ENCODE measurements around the gene SAMD9. TPM values are rescaled to one million over a fixed set of nuclear protein-coding genes. Genes with fewer than 3 reads are reported as not detected.

The SAMD9 gene
- total RNA-seq, 1 donor from 2014 or later: 2.8 TPM

DNA sequence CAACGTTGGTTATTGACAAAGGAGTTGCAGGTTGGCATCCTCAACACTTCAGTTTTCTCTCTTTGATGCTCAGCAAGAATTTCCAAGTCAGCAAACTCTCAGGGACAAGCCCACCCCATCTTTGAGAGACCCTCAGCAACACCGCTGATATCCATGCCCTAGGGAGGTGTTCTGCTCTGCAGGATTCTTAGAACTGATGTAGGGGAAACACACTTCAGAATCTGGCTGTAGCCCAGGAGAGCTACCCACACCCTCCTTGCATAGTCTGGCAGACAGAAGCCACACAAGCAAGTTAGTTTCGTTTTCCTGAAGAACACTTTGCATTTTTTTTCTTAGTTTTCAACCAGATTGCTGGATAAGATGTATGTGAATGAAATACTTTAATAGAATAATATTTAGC lies 29.6 kb upstream of the SAMD9 start:
- peak; percentile 18 for DNase-seq
- no peaks in the 10 kb centered on the region for H3K9me3 ChIP-seq (replicated peaks)
- H3K4me3 ChIP-seq: peak overlapping the region; percentile 67
- peaks cover 23% of the 10 kb centered on the region for H3K4me1 ChIP-seq
- TF ChIP-seq, protein P1, sequence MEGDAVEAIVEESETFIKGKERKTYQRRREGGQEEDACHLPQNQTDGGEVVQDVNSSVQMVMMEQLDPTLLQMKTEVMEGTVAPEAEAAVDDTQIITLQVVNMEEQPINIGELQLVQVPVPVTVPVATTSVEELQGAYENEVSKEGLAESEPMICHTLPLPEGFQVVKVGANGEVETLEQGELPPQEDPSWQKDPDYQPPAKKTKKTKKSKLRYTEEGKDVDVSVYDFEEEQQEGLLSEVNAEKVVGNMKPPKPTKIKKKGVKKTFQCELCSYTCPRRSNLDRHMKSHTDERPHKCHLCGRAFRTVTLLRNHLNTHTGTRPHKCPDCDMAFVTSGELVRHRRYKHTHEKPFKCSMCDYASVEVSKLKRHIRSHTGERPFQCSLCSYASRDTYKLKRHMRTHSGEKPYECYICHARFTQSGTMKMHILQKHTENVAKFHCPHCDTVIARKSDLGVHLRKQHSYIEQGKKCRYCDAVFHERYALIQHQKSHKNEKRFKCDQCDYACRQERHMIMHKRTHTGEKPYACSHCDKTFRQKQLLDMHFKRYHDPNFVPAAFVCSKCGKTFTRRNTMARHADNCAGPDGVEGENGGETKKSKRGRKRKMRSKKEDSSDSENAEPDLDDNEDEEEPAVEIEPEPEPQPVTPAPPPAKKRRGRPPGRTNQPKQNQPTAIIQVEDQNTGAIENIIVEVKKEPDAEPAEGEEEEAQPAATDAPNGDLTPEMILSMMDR (IDR thresholded peaks at IDR 0.05; ENCODE audit: borderline replicate concordance): no peak
- peak overlapping the region; percentile 68 for H3K27ac ChIP-seq (replicated peaks)
- H3K36me3 ChIP-seq: peaks cover 32% of the 10 kb centered on the region
- intact Hi-C loops (cut with micrococcal nuclease): no loop called here
- H3K27me3 ChIP-seq (ENCODE audit: low read depth): no peaks in the 10 kb centered on the region

DNA sequence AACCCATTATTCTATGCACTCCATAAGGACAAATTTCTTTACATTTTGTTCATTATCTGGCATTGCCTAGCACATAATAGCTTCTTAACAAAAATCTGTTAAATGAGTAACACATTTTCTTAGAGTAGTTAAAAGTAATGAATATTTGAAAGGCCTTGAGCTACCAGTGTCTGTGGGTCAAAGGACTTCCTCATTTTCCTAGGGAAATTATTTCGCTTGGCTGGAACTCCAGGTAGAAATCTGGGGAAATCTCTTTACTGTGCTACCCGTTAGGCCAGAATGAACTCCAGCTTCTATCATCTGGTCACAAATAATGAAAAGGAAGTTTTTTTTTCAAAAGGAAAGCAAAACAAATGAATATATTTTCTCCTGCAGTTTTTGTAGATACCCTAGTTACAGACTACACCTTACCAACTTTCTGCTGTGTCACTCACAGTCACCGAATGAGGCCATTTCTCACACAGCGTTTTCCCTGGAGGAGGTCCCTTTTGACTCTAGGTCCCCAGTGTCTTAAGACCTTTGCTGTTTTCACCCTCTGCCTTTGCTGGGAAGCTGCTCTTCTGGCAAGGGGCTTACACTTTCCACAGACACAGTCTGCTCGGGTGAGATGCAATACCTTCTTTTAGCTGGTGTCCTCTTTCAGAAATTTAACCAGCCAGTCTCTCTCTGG lies 28.8 kb upstream of the SAMD9 start:
- Histone ChIP-seq H3K9me3 (replicated peaks) (peaks cover 5% of the 10 kb centered on the region), H3K27me3 (ENCODE audit: low read depth) (no peaks in the 10 kb centered on the region), H3K4me3 (peak overlapping the region; percentile 67), H3K4me1 (peaks cover 23% of the 10 kb centered on the region), H3K36me3 (peaks cover 39% of the 10 kb centered on the region), H3K27ac (replicated peaks) (peak overlapping the region; percentile 68)
- TF ChIP-seq, protein P1 (IDR thresholded peaks at IDR 0.05; ENCODE audit: borderline replicate concordance): no peak
- intact Hi-C loops (cut with micrococcal nuclease): no loop called here
- no peak for DNase-seq

DNA sequence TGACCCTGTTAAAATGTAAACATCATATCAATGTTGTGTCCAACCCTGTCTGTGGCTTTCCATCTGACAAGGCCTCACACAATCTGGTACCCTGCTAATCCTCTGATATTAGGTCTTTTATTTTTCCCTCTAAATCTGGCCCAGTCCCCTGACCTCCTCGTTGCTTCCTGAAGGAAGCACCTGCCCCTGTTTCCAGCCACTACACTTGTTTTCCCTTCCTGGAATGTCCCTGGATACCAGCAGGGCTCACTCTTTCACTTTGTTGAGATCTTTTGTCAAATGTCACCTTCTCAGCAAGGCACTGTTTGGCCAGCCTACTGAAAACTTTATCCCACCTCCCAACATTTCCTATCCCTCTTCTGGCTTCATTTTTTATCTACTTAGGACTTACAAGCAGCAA lies 28.3 kb upstream of the SAMD9 start:
- peaks cover 45% of the 10 kb centered on the region for H3K36me3 ChIP-seq
- no peak for DNase-seq
- H3K9me3 ChIP-seq (replicated peaks): peaks cover 11% of the 10 kb centered on the region
- peak overlapping the region; percentile 67 for H3K4me3 ChIP-seq
- H3K27me3 ChIP-seq (ENCODE audit: low read depth): no peaks in the 10 kb centered on the region
- H3K4me1 ChIP-seq: peaks cover 23% of the 10 kb centered on the region
- intact Hi-C loops (cut with micrococcal nuclease): no loop called here
- TF ChIP-seq, protein P1 (IDR thresholded peaks at IDR 0.05; ENCODE audit: borderline replicate concordance): no peak
- peak overlapping the region; percentile 68 for H3K27ac ChIP-seq (replicated peaks)

DNA sequence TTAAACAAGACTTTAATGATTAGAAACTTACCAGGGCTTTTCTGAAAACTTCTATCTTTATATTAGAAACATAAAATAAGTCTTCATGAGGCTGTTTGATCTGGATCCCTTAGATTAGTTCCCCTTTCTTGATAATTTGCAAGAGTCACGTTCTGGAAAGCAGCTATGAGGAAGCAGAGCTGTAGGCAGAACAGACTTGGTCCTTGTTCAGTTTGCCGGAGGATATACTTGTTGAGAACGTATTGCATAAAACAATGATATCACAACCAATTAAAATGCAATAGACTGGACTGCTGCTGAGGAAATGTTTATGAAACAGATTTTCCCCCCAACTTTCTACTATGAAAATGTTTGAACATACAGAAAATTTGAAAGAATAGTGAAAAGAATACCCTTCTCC lies 27.6 kb upstream of the SAMD9 start:
- Histone ChIP-seq H3K27me3 (ENCODE audit: low read depth) (no peaks in the 10 kb centered on the region), H3K4me3 (no peak overlapping the region), H3K27ac (replicated peaks) (no peak overlapping the region), H3K36me3 (peaks cover 52% of the 10 kb centered on the region), H3K9me3 (replicated peaks) (peaks cover 17% of the 10 kb centered on the region), H3K4me1 (peaks cover 23% of the 10 kb centered on the region)
- DNase-seq: no peak
- TF ChIP-seq, protein P1 (IDR thresholded peaks at IDR 0.05; ENCODE audit: borderline replicate concordance): no peak
- intact Hi-C loops (cut with micrococcal nuclease): no loop called here

DNA sequence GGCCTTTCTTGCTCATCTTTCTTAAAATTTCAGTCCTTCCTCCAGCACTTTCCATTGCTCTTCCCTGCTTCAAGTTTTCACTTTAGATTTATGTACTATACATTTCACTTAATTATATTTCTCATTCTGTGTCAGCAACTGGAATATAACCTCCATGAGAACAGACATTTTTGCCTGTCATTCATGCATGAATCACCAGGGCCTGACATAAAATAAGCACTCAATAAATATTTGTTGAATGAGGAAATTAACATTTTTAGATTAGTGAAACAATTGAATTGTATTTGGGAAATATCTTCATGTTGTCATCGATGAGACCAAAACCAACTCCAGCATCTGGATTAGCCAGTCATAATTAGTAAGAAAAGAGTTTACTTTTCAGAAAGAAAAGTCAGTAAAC lies 24.3 kb upstream of the SAMD9 start:
- H3K4me1 ChIP-seq: peaks cover 15% of the 10 kb centered on the region
- no peak overlapping the region for H3K27ac ChIP-seq (replicated peaks)
- no peak for DNase-seq
- peaks cover 50% of the 10 kb centered on the region for H3K9me3 ChIP-seq (replicated peaks)
- peaks cover 84% of the 10 kb centered on the region for H3K36me3 ChIP-seq
- H3K27me3 ChIP-seq (ENCODE audit: low read depth): no peaks in the 10 kb centered on the region
- TF ChIP-seq, protein P1 (IDR thresholded peaks at IDR 0.05; ENCODE audit: borderline replicate concordance): no peak
- H3K4me3 ChIP-seq: no peak overlapping the region
- intact Hi-C loops (cut with micrococcal nuclease): no loop called here
